ENCODE data around the gene ANKRD53. TPM values are rescaled to one million over a fixed set of nuclear protein-coding genes. Genes with fewer than 3 reads are reported as not detected.

Gene ANKRD53
- total RNA-seq, 2 donors from 2014 or later: 0.78 to 1.7 TPM

DNA sequence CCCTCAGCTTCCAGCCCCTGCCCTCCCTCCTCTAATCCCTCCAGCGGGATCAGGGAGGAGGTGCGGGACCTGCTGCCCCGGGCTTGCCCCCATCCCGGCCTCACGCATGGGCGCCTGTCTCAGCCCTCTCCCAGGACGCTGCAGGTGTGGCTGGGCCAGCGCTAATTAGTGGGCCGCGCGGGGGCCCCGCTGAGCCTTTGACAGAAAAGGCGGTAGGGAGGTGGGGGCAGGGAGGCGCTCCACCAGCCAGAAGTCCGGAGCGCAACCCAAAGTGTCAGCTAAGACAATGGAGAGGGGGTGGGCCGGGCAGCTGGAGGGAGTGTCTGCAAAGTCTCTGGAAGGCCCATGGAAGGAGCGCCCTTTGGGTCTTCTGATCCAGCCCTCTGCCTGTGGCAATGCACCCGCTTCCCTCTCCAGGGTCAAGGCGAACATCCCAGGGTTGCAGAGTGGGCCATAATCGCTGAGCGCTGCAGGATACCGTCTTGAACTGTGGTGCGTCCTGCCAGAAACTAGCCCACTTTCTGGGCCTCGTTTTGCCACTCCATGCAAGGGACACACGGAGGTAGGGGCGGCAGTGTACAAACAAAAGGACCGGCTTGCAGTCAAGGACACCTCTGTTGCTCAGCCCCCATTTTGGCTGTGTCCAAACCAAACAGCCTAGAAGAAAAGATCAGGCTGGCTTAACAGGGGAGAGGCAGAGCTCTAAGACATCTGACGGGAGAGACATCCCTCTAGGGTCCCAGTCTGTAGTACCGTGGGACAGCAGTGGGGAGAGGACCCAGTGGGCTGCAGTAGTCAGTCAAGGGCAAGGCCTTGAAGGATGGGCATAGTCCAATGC is 39.2 kb upstream of the ANKRD53 start:
- Histone ChIP-seq H3K4me3 (no peak overlapping the region), H3K27me3 (no peaks in the 10 kb centered on the region), H3K9me3 (no peaks in the 10 kb centered on the region), H3K4me1 (no peaks in the 10 kb centered on the region), H3K27ac (no peak overlapping the region), H3K36me3 (no peaks in the 10 kb centered on the region)
- no peak for DNase-seq (ENCODE audit: low spot score)
- TF ChIP-seq CTCF (IDR thresholded peaks at IDR 0.05): no peak

GRCh38 chr2:70939839-70940580 is 38.4 kb upstream of the ANKRD53 start:
- H3K4me1 ChIP-seq: no peaks in the 10 kb centered on the region
- TF ChIP-seq CTCF (IDR thresholded peaks at IDR 0.05): no peak
- no peak overlapping the region for H3K4me3 ChIP-seq
- no peaks in the 10 kb centered on the region for H3K27me3 ChIP-seq
- no peak overlapping the region for H3K27ac ChIP-seq
- H3K9me3 ChIP-seq: no peaks in the 10 kb centered on the region
- H3K36me3 ChIP-seq: no peaks in the 10 kb centered on the region
- DNase-seq (ENCODE audit: low spot score): no peak

GRCh38 chr2:70941186-70941585 is 37.2 kb upstream of the ANKRD53 start:
- H3K4me1 ChIP-seq: no peaks in the 10 kb centered on the region
- DNase-seq (ENCODE audit: low spot score): no peak
- H3K9me3 ChIP-seq: no peaks in the 10 kb centered on the region
- TF ChIP-seq CTCF (IDR thresholded peaks at IDR 0.05): no peak
- no peaks in the 10 kb centered on the region for H3K27me3 ChIP-seq
- H3K27ac ChIP-seq: no peak overlapping the region
- no peak overlapping the region for H3K4me3 ChIP-seq
- no peaks in the 10 kb centered on the region for H3K36me3 ChIP-seq

- no peak overlapping the region for H3K27ac ChIP-seq
- H3K9me3 ChIP-seq: no peaks in the 10 kb centered on the region
- no peak overlapping the region for H3K4me3 ChIP-seq
- no peak for DNase-seq (ENCODE audit: low spot score)
- TF ChIP-seq CTCF (IDR thresholded peaks at IDR 0.05): no peak
- no peaks in the 10 kb centered on the region for H3K36me3 ChIP-seq
- no peaks in the 10 kb centered on the region for H3K4me1 ChIP-seq
- H3K27me3 ChIP-seq: no peaks in the 10 kb centered on the region
Observed at GRCh38 chr2:70941701-70942100, 36.7 kb upstream of the ANKRD53 start.

- no peak for TF ChIP-seq CTCF (IDR thresholded peaks at IDR 0.05)
- H3K27ac ChIP-seq: no peak overlapping the region
- no peak for DNase-seq (ENCODE audit: low spot score)
Observed at GRCh38 chr2:70942396-70943204, 35.8 kb upstream of the ANKRD53 start.

More at GRCh38 chr2:70942396-70943204, 35.8 kb upstream of the ANKRD53 start:
- H3K4me1 ChIP-seq: no peaks in the 10 kb centered on the region
- H3K9me3 ChIP-seq: no peaks in the 10 kb centered on the region
- H3K27me3 ChIP-seq: no peaks in the 10 kb centered on the region
- no peak overlapping the region for H3K4me3 ChIP-seq
- no peaks in the 10 kb centered on the region for H3K36me3 ChIP-seq
